GM18508 (cell line): Measurements from ENCODE around the gene PCID2.

Experiments used
- ATAC-seq: cut with Tn5 transposase; IDR thresholded peaks from one replicate; pipeline ENCODE4 v1.9.1; 2021; ENCODE audit warnings: moderate number of reproducible peaks; ENCODE audit not compliant: insufficient read depth, unreplicated experiment

PCID2 gene

DNA sequence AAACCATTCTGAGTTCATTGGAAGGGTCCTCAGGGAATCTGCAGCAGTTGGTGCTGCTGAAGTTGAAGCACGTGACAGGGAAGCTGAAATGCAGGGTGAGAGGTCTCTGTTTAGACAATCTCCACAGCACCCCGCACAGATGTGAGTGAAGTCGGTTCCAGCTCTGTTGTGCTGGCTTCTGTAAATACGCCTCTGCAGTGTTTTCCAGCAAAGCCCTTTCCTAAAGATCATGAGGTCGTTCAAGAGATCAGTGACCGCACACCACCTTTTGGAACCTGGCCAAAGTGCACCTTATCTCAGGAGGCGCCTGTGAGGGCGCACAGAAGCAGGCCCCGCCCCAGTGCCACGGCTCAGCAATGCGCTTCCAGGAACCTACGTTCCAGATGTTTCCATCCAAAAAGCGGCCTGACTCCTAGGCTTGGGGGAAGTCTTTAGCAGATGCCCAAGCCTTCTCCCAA is 11.7 kb upstream of the PCID2 start:
- ATAC-seq: no peak

DNA sequence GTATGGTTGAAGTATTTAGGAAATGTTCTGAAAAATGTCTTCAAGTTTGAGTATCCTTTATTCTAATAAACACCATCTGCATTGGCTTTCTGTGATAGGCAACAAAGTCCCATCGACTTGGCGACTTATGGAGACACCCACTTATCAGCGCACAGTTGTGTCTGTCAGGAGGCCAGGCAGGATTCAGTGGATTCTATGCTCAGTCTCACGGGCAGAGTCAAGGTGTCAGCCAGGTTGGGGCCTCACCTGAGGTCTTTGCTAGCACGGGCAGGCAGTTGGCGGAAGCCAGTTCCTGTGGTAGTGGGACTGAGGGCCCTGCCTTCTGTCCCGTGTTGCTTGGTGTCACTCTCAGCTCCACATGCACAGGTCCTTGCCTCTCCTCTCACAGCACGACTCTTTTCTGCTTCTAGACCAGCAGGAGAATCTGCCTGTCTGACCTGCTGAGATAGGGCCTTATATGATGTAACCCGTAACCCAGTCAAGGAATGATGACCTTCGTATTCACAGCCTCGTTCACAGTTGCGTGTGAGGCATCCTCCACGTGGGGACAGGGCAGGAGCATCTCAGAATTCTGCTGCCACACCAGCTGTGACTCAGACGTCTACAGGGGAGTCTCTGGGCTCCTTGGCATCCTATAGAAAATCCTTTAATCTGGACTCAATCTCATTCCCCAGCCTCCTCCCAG is 10.9 kb upstream of the PCID2 start:
- ATAC-seq: no peak

DNA sequence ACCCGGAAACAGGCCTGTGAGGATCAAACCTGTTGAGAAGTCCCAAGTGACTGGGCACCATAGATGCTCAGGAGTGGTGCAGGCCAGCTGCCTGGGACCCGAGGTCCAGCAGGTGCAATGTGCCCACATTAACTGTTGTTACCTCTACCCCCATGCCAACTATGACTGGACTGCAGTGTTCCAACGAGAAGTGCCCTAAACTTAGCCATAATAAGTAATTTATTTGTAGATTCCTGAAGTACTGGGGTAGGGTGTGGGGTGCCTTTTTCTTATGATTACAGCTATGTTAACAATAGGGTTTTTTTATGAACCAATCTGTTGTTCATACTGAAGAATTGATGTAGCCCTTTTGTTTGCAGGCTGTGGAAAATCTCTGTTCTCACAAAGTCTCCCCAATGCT is 10.1 kb upstream of the PCID2 start:
- no peak for ATAC-seq

DNA sequence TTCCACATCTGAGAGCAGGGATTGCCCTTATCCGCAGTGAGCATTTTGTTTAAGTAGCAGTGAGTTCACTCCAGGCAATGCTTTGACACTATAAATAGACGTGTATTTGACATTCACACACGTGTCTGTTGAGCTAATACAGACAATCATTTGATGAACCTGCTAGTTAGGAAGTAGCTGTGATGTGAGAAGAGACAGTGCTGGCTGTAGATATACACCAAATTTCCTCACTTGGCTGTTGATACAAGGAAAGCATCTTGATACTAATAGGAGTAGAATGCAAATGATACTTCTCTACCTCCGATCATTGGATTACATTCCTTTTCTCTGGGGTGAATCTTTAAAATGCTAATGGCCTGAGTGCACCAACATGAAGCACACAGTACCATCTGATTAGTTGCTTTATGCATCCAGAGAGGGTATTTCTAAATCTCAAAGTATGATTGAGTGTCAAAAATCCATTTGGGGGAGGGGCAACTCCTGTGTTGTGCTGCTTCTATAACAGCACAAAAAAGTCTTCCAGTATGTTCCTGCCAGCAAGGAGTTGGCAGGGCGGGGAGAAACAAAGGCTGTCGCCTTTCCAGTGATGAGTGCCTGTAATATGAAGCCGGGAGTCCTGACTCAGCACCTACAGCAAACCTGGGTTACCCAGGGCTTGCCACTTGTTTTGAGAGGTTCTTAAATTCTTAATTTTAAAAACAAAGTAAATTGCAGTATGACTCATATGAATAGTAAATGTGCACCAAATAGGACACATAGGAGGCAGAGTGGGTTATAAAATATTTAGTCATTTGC is 8.0 kb upstream of the PCID2 start:
- ATAC-seq: no peak

DNA sequence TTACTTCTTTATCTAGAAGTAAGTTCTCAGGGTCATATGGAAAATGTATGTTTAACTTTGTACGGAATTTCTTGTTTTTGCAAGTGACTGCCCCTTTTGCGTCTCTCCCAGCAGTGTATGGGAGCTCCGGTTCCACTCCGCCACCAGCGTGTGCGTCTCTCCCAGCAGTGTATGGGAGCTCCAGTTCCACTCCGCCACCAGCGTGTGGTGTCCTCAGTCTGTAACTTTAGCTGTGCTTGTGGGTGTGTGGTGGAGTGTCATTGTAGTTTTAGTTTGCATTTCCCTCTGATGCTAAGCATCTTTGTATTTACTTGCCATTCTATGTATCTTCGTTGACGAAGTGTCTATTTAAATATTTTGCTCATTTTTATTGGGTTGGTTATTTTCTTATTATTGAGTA is 3.3 kb upstream of the PCID2 start:
- no peak for ATAC-seq

DNA sequence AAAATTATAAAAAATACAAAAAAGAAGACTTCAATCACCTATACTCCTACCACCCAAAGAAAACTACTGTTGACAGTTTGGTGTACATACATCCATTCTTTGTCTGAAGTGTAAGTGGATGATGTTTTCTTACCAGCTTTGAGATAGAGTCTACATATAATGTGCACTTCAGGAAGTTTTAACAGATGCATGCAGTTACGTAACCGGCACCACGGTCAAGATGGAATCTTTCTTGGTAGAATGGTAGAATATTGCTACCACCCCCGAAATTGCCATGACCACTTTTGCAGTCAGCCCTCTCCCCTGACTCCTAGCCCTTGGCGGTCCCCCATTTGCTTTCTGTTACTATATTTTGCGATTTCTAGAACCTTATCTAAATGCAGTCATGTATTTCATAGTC is 2.4 kb upstream of the PCID2 start:
- ATAC-seq: no peak

DNA sequence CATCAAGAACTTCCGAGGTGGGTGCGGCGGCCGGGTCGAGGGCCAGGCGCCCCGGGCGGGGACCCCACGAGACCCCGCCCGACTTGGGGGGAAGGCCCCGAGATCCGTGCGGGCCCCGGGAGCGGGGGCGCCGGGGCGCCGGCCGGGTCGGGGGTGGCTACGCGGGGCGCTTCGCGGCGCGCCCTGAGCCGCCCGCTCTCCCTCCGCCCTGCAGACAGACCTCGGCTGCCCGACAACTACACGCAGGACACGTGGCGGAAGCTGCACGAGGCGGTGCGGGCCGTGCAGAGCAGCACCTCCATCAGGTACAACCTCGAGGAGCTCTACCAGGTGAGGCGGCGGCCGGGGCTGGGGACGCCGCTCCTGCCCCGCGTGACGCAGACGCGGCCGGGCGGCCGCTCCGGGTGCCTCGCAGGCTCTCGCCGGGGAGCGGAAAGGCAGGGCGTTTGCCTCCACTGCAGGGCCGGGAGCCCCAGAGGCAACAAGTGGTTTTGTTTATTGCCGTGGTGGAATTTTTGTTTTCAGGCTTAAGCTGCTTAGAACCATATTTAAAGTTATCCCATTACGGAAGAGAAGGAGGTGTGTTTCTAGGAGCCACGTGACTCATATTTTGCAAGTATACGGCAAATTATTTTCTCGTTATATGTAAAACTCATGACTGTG is 1.4 kb upstream of the PCID2 start:
- no peak for ATAC-seq

DNA sequence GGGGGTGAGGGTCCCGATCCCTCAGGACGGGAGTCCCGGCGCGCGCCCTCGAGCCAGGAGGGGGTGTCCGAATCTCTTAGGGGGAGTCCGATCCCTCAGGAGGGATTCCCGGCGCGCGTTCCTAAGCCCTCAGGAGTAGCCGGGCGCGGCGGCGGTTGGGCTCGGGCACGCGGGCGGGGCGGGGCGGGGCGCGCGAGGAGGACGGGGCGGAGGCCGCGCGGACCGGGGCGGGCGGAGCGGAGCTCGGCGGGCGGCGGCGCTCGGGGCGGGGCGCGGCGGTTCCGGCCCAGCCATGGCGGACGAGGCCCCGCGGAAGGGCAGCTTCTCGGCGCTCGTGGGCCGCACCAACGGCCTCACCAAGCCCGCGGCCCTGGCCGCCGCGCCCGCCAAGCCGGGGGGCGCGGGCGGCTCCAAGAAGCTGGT is 878 bp upstream of the PCID2 start, which contains the start of gene CUL4A:
Gene CUL4A, plus strand, starts transcription at position 278 of the 423 bp plus-strand sequence. Its CDS starts 15 bp downstream, at position 293.
- ATAC-seq: no peak

DNA sequence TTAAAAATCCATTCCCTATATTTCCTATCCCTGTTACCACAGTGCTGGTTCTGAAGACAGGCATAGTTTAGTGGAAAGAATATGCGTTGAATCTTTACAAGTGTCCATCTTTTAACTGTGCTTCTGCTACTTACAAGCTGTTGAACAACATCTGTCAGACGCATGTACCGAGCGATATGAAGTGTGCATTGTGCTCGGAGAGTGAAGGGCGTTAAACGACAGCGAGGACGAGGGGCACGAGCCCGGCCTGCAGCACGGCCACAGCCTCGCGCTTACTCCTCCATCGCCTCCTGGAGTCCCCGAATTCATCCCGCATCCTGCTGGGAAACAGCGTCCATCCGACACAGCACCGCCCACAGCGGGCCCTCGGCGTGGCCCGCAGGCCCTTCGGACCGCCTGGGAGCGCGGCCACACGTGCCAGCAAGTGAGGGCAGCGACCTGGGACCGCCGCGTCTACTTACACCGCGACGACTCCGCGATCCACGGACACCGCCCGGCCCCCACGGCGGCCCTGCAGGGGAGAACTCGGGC is 514 bp downstream of the PCID2 start:
- ATAC-seq: no peak

DNA sequence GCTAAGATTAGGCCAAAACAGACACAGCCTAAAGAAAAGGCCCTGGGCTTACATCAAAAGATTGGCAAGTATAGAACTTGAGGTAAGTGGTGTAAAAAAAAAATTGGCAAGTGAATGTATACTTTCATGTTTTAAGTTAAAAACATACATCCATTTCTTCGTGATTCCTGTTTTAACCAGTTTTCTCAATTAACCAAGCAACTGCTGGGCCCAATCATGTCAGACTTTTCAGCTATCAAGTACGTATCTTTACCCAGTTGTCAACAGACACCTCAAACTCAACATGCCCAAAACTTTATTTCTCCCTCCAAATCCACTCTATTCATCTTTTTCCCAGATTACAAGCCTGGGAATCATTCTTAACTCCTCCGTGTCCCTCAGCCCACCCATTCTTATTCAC is 1.0 kb downstream of the PCID2 start:
- no peak for ATAC-seq

DNA sequence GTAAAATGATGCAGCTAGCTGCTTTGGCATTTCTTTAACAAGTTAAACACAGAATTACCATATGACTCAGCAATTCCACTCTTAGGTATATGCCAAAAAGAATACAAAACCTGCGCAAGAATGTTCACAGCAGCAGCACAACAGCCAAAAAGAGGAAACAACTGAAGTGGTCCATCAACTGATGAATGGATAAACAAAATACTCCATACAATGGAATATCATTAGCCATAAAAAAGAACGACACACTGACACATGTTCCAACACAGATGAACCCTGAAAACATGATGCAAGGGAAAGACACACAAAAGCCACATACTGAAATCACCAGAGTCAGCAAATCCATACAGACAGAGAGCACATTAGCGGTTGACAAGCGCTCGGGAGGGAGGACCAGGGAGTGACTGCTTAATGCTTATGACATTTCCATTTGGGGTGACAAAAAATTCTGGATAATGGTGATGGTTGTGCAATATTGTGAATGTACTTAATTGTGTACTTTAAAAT is 3.0 kb downstream of the PCID2 start:
- ATAC-seq: no peak

DNA sequence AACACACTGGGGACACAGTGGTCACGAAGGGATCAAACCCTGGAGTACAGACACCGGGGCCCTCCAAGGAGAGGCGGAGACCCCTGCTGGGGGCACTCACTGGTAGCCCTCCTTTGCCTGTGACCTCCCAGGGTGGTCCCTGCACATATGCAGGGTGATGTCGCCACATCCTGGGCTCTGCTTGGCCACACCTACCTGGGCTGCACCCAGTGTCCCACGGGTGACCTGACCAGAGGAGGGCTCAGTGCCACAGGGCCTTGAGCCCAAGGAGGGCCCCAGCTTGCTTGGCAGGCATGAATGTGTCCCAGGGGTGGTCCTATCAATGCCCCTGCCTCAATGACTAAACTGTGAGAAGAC is 4.1 kb downstream of the PCID2 start:
- ATAC-seq: no peak

DNA sequence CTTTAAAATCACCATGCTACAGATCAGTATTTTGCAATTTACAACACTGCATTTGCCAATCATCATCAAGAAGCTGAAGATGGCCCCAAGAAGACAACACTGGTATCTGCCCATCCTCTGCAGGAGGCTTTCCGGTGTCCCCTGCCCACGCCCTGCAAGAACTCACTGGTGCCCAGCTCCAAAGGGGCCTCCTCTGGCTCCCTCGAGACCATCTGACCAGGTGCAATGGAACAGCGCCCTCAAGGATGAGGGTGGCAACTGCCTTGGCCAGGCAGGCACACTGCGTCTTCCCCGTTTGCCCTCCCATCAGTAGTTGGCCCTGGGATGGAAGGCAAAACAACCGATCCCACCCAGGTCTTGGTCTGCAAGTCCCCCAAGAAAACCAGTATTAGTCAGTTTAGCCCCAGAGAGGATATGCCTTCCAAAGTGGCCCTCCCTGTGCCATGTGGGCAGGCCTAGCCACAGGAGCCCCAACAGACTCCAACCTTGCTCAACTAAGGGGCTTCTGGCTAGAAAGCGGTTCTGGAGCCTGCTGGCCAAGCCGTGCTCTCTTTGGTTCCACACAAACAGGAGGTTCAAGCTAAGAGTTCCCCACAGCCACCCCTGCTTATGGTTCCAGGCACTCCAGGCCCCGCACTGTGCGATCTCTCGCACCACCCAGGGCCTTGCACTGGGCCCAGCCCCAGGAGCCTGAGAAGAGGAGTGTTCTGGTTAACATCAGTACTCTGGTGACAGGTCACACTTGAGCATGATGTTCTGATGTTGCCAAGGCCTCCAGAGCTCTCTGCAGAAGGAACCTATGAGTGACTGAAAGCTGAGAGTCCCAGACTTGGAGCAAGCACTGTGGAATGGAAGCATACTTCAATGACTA is 4.7 kb downstream of the PCID2 start:
- no peak for ATAC-seq

DNA sequence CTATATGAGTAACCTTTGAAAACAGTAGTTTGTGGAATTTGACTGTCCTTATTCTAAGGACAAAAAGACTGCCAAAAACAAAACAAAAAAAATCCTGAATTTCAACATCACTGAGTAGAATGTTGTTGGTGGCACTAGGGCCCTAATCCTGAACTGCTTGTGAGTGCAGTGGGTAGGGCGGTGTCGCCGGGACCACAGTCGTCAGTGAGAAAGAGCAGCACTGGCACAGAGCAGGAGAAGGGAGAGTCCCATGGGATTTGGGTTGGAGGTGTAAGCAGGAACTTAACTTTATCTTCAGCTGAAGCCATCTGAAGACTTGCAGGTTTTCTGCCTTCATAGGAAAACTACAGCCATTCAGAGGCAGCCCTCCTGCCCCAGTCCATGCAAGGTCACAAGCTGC is 5.6 kb downstream of the PCID2 start:
- ATAC-seq: no peak

DNA sequence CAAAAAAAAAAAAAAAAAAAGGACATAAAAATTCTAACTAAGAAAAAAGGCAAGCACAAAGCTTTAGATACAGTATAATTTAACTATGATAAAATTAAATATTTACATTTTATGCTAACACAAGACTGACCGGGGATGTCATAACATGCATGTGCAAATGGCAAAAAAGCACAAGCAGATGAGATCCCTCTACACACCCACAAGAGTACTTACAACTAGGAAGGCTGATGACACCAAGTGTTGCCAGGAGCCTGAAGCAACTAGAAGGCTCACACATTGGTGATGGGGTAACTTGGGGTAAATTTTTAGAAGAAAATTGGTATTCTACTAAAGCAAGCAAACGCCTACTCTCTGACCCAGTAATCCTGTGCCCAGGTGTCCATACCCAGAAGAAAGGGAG is 6.7 kb downstream of the PCID2 start:
- ATAC-seq: no peak

DNA sequence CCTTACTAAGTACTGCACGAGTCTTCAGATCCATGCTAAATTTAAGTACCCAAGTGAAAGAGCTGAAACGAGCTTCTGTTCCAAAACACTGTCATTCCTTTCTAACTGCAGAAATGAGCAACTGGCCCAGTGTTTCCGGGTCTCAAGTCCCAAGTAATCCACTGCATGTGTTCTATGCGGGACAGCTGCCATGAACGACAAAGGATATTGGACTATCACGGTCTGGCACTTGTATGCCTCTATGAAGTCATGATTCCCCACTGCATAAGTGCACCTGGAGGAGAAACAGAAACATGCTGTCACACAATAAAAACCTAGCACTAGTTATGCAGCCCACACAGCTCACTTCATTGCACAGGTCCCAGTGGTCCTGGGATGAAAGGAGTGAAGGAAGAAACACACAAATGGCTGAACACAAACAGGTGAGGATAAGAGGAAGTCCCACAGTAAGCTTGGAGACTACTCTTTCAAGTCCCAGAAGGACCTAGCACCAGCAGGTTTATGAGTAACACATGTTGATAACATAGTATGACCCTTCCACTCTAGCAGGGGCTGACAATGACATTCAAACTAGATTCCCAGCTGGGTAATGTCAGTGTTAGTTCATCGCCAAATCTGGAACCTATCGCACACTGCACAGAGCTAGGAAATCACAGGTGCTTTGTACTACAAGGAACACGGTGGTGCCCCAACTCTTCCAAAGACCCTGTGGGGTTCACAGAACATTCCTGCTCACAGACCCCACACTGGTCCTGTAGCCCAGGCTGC is 11.3 kb downstream of the PCID2 start:
- ATAC-seq: no peak

DNA sequence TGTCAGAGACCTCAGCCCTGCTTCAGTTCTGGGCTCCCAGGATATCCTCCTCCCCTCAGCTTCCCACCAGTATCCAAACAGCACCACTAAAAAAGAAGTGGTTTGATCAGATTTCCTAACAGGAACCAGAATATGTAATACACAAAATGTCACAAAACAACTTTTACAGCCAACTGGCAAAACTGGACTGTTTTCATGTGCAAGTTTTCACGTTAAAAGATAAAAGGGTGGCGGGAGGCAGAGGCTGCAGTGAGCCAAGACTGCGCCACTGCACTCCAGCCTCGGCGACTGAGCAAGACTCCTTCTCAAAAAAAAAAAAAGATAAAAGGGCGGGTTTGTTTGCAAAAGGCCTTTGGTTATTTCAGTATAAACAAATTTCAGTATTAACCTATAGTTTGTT is 13.1 kb downstream of the PCID2 start:
- no peak for ATAC-seq

DNA sequence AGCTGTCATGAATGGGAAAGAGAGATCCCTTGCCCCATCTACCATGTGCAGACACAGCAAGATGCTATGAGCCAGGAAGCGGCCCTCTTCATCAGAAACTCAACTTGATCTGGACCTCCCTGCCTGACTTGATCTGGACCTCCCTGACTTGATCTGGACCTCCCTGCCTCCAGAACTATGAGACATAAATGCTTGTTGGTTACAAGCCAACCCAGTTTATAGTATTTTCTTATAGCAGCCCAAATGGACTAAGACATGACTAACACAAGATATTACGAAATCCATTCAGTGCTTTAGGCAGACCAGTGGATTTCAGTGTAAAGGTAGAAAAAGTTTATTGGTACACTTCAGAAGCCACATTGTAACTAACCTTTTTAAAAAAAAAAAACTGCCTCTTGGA is 15.6 kb downstream of the PCID2 start:
- no peak for ATAC-seq

DNA sequence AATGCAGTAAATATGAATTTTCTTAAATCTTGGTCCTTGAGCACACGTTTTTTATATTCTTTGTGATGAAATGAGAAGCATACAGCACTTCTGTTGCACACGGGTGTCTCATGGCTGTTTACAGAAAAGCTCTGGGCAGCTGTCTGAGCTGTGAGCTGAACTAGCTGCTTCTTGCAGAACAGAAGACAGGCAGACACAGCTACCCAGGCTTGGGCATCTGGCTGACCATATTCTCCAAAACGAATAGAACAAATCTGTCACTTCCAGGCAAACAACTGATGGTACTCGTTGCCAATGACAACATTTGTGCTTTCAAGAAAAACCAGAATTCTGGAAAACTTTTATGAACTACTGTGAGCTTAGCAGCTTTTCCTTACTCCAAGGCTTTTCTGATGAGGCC is 16.2 kb downstream of the PCID2 start:
- no peak for ATAC-seq
